ENCODE data around the gene SLC12A5.

Gene SLC12A5

DNA sequence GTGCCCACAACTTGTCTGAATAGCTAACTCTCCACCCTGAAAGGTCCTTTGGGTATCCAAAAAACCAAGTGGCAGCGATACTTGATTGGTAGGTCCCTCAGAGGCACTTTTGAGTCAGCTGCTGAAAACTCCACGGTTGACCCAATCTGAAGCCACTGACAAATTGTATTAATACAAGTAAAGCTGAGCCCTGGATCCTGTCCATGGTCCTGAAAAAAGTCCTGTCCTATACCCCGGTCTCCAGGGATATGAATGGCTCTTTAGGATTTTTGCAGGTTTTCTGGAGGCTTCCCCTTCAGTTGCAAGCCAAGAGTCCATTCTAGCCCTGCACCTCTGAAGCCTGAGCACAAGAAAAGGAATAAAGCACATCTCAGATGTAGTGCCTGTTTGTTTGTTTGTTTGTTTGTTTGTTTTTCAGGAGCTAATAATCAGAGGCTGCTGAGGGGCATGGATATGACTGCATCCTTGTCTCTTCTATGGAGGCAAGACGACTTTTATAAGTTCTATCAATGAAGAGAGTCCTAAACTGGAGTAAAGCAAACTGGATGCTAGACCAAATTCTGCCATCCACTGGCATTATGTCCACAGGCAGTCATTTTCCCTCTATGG is 1.7 kb upstream of the SLC12A5 start:
- no peak overlapping the region for H3K27ac ChIP-seq
- TF ChIP-seq, protein P1, sequence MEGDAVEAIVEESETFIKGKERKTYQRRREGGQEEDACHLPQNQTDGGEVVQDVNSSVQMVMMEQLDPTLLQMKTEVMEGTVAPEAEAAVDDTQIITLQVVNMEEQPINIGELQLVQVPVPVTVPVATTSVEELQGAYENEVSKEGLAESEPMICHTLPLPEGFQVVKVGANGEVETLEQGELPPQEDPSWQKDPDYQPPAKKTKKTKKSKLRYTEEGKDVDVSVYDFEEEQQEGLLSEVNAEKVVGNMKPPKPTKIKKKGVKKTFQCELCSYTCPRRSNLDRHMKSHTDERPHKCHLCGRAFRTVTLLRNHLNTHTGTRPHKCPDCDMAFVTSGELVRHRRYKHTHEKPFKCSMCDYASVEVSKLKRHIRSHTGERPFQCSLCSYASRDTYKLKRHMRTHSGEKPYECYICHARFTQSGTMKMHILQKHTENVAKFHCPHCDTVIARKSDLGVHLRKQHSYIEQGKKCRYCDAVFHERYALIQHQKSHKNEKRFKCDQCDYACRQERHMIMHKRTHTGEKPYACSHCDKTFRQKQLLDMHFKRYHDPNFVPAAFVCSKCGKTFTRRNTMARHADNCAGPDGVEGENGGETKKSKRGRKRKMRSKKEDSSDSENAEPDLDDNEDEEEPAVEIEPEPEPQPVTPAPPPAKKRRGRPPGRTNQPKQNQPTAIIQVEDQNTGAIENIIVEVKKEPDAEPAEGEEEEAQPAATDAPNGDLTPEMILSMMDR (IDR thresholded peaks at IDR 0.05), result no peak
- no peak for DNase-seq (ENCODE audit: low spot score)
- H3K4me3 ChIP-seq, result no peak overlapping the region

- Histone ChIP-seq H3K4me3 (no peak overlapping the region), H3K27ac (no peak overlapping the region)
- TF ChIP-seq, protein P1 (IDR thresholded peaks at IDR 0.05), result no peak
- no peak for DNase-seq (ENCODE audit: low spot score)
Observed at GRCh38 chr20:46028110-46028509, 905 bp upstream of the SLC12A5 start.

- DNase-seq (ENCODE audit: low spot score), result no peak
- H3K27ac ChIP-seq, result no peak overlapping the region
Observed at GRCh38 chr20:46030284-46031013, 1.4 kb downstream of the SLC12A5 start.

GRCh38 chr20:46031014-46031569 is 2.1 kb downstream of the SLC12A5 start:
- TF ChIP-seq, protein P1 (IDR thresholded peaks at IDR 0.05), result no peak
- Histone ChIP-seq H3K4me3 (no peak overlapping the region), H3K27ac (no peak overlapping the region)
- DNase-seq (ENCODE audit: low spot score), result no peak

More at GRCh38 chr20:46030284-46031013, 1.4 kb downstream of the SLC12A5 start:
- TF ChIP-seq, protein P1 (IDR thresholded peaks at IDR 0.05), result no peak
- no peak overlapping the region for H3K4me3 ChIP-seq

DNA sequence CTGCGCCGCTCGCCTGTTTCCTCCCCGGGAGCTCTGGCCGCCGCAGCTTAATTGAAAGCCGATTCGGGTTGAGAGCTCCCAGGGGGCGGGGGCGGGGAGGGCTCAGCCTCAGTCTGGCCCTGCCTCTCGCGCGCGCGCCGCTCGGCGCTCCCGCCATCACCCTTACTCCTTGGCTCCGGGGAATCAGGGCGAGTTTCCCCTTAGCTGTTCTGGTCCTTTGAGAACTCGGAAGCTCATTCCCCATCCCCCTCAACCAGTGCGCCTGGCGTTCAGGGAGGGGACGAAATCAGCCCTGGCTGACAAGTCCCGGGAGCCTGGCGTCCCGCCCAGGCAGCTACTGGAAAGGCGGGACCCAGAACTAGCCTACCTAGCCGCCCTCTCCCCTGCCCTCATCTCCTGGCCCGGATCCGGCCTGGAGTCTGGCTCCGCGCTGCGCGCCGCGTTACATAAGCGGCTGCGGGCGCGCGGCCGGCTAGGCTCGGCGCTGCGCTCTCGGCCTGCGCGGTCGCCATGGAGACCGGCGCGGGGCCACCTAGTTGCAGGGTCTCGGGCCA is 2.8 kb downstream of the SLC12A5 start:
- no peak for DNase-seq (ENCODE audit: low spot score)
- TF ChIP-seq, protein P1 (IDR thresholded peaks at IDR 0.05), result no peak
- no peak overlapping the region for H3K27ac ChIP-seq
- no peak overlapping the region for H3K4me3 ChIP-seq

DNA sequence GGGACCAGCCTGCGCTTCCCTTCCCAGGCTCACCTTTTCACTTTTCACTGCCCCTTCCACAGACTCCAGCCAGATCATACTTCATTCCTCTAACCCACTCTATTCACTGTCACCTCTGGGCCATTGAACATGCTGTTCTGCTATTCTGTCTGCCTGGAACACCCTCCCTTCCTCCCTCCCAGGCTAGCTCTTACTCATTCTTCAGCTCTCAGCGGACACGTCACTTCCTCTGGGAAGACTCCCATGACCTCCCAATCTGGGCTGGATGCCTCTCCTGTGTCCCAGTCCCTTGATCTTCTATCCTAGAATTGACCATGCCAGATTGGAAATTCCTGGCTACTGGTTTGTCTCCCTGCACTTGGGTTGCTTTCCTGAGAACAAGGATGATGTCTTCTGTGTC is 5.0 kb downstream of the SLC12A5 start:
- no peak overlapping the region for H3K4me3 ChIP-seq
- no peak overlapping the region for H3K27ac ChIP-seq
- TF ChIP-seq, protein P1 (IDR thresholded peaks at IDR 0.05), result no peak
- DNase-seq (ENCODE audit: low spot score), result no peak

All from coronary artery (tissue), 2 donors.